Spleen (tissue), 7 donors: ENCODE data around the gene DNALI1.

Experiments used
- CTCF ChIP-seq, 11 experiments: fragments of 200-600 bp in 7 of 11; fragments of 450-650 bp in 4 of 11; sonication (generic) in 4 of 11; IDR thresholded peaks in 8 of 11; conservative IDR thresholded peaks in 3 of 11; 1 replicate in 7 of 11; 2 replicates in 4 of 11; pipeline versions ENCODE4 v1.4.0 to v1.8.0; 2016 to 2021; ENCODE audit warnings: antibody characterized with exemption in 11 of 11, inconsistent platforms in 4 of 11, mild to moderate bottlenecking in 1 of 11
- POLR2A ChIP-seq, 3 donors: fragments of 450-650 bp; IDR thresholded peaks; one replicate each; pipeline ENCODE4 v1.5.1; 2017; ENCODE audit warnings: antibody characterized with exemption in 3 of 3, mild to moderate bottlenecking in 1 of 3
- donor health status: DM: no; HTN: no; CAD: no; lungs with moderate emphysema.
- donor health status: DM: no; HTN: no; CAD: no.
- donor health status: DM: no; HTN: no; CAD: no.

DNA sequence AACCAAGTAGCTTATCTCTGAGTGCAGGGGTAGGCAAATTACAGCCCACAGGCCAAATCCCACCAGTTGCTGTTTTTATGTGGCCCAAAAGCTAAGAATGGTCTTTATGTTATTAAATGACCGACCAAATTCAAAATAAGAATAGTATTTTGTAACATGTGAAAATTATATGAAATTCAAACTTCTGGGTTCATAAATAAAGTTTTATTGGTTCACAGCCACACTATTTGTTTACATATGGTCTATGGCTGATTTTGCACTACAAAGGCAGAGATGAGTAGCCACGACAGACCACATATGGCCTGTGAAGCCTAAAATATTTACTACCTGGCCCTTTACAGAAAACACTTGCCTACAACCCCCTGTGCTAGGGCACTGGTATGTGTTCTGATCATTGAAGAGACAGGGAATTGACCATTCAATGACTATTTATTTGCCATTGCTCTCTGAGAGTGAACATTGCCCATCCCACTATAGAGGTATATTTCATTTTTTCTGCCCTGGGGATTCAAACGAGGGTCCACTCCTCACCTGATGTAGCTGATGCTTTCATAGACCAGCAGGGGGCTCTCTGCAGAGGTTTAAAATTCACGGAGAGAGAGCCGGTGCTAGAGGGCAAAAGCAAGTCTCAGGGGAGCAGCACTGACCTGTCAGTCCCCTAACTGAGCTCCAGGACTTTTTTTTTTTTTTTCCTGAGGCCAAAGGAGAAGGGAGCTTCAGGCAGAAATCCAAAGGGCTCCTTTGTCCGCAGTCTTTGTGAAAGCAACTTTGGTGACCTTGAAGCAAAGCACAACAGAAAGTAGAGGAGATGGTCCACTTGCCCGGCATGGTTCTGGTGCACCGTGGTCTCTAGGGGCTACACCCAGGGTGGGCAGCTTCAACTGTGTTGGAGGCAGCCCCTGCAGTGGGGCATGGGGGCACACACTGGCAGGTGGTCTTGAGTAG is 46.3 kb downstream of the DNALI1 start:
- TF ChIP-seq POLR2A (IDR thresholded peaks at IDR 0.05) (no peak), CTCF (IDR thresholded peaks at IDR 0.05 in 8 of 11, conservative IDR thresholded peaks at IDR 0.05 in 3 of 11) (peak; percentile 28 to 77 (median 53))
